HUDEP-2 (cell line): Measurements from ENCODE around the gene CXCL11.
"Not testable (repeated sequence)": the region's sequence is repeated elsewhere in the genome, so short reads cannot be mapped to it uniquely, and the experiment has no call there.

Experiments used
- DNase-seq, 76 experiments: peaks; one replicate each; lab custom pipeline; 2025; ENCODE audit not compliant: unreplicated experiment in 76 of 76; lab: John Stamatoyannopoulos, UW

The CXCL11 gene

GRCh38 chr4:76003620-76004019, 32.2 kb downstream of the CXCL11 start:
- no peak for DNase-seq

GRCh38 chr4:76003035-76003434, 32.8 kb downstream of the CXCL11 start:
- no peak for DNase-seq

GRCh38 chr4:76002176-76002575, 33.7 kb downstream of the CXCL11 start:
- DNase-seq, result no peak

- DNase-seq, result no peak
These were observed 34.2 kb downstream of the CXCL11 start for GRCh38 chr4:76001700-76002099.

GRCh38 chr4:76000279-76000678, 35.6 kb downstream of the CXCL11 start:
- DNase-seq, result no peak

DNA sequence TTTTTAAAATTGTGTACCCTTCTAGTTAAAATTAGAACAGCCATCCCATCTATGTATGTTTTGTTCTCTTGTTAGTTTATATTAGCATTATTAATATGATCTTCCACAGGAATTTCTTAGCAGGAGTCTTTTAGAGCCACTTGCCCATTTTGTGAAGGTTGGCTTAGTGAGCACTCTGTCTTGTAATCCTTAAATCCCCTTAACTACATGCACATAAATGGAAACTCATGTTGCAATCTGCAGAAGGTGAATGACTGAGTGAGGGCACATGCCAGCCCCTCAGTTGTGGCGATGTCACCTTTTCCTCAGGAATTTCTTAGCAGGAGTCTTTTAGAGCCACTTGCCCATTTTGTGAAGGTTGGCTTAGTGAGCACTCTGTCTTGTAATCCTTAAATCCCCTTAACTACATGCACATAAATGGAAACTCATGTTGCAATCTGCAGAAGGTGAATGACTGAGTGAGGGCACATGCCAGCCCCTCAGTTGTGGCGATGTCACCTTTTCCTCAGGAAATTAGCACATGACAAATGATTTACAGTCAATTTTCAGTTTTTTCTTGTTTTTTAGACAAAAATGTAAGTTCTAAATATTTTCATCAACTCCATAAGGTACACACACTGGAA, 37.2 kb downstream of the CXCL11 start:
- DNase-seq, result not testable (repeated sequence)

GRCh38 chr4:75997946-75998345, 37.9 kb downstream of the CXCL11 start:
- DNase-seq, result no peak

GRCh38 chr4:75997081-75997480, 38.8 kb downstream of the CXCL11 start:
- DNase-seq, result no peak

- DNase-seq, result peak in 21 of 76 experiments; percentile 2 to 38 (median 19)
These were observed 40.1 kb downstream of the CXCL11 start for GRCh38 chr4:75995727-75996126.

DNA sequence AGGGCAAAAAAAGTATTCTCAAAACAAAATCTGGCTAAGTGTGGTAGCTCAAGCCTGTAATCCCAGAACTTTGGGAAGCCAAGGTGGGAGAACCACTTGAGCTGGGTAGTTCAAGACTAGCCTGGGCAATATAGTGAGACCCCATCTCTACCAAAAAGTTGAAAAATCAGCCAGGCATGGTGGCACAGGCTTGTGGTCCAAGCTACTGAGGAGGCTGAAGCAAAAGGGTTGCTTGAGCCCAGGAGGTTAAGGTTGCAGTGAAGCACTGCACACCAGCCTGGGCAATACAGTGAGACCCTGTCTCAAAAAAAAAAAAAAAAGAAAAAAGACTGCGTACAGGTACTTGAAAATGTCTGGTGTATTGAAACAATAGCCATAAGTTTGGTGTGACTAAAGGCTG, 43.4 kb downstream of the CXCL11 start:
- DNase-seq, result no peak

GRCh38 chr4:75989846-75990528, 45.9 kb downstream of the CXCL11 start:
- DNase-seq, result no peak

DNA sequence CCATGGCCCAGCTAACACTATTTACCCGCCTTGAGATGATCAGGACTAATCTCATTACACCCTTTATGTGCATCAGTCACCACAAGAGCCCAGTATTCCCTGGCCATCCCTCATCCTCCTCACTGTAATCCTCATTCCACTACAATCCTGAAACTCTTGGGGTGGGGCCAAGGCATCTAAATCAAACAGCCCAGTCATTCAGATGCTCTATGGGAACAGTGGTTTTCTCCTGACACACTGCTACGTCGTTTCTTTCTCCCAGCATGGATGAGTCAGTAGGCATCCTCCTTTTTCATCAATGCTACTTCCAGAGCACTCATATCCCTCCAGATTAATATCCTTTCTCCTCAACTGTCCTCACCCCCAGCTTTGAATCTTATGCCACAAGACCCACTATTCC, 50.8 kb downstream of the CXCL11 start:
- DNase-seq, result no peak
